ENCODE data around the gene AGRN.
"Not testable (repeated sequence)": the region's sequence is repeated elsewhere in the genome, so short reads cannot be mapped to it uniquely, and the experiment has no call there.

AGRN gene

DNA sequence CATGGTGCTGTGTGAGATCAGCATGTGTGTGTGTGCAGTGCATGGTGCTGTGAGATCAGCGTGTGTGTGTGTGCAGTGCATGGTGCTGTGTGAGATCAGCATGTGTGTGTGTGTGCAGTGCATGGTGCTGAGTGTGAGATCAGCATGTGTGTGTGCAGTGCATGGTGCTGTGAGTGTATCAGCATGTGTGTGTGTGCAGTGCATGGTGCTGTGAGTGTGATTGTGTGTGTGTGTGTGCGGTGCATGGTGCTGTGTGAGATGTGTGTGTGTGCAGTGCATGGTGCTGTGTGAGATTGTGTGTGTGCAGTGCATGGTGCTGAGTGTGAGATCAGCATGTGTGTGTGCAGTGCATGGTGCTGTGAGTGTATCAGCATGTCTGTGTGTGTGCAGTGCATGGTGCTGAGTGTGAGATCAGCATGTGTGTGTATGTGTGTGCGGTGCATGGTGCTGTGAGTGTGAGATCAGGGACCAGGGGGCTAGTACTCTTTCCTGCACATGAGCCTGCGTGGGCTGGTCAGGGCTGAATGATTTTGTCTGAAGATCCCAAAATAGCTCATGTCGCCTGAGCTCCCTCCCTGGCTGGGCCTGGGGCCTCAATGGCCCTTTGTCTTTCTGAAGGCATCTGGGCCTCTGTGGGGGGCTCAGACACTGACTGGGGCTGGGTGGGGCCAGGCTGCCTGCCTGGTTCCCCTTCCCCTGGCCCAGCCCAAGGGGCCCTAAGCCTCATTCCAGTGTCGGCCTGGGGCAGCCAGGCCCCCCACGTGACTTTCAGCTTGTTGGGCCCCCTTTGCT, 11.1 kb downstream of the AGRN start:
- not testable (repeated sequence) for H3K27ac ChIP-seq, H3K4me3 ChIP-seq

DNA sequence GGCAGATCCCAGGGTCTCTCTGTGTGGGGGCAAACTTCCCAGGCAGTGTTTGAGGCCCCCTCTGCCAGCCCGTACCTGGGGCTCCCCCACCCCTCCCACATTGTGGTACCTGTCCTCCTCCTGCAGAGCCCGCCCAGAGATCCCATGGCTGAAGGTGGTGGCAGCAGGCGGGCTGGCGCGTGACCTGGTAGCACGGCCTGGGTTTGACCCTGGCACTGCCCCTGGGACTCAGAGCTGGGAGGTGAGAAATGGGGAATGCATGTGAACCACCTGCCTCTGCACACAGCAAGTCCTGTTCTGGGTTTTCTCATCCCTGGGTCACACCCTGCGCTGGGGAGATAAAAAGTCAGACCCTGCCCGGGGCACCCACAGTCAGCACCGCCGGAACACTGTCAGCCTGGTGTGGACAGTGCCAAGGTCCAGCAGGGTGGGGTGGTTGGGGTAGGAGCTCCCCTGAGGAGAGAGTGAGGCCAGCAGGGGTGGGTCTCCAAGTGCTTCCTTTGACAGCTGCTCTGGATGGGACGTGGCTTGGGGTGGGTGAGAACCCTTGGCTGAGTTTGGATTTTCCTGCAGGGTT, 11.8 kb downstream of the AGRN start:
- no peak overlapping the region for H3K4me3 ChIP-seq
- H3K27ac ChIP-seq = no peak overlapping the region

DNA sequence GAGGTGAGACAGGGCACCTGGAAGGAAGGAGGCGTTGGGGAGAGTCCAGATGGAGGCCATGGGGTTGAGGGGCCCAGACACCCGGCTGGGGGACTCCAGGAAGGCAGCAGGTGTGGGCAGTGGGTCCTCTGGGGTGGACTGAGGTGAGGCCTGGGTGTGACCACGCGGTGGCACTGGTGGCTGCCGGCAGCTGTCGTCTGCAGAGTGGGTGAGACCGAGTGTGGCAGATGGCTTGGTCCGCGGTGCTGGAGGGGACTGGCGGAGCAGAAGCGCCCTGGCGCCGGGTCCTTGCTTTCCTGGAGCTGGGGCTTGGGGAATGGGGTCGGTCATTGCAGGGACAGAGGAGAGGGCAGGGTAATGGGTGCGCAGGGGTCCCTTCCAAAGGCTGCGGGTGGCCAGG, 12.5 kb downstream of the AGRN start:
- Histone ChIP-seq H3K27ac (peak overlapping the region in 1 of 21 experiments; percentile 12), H3K4me3 (peak overlapping the region in 4 of 7 experiments; percentile 6 to 40 (median 27))

GRCh38 chr1:1033009-1033587, 13.2 kb downstream of the AGRN start:
- H3K4me3 ChIP-seq = peak overlapping the region; percentile 6 to 40 (median 32)
- peak overlapping the region in 2 of 21 experiments; percentile 12 to 16 for H3K27ac ChIP-seq

DNA sequence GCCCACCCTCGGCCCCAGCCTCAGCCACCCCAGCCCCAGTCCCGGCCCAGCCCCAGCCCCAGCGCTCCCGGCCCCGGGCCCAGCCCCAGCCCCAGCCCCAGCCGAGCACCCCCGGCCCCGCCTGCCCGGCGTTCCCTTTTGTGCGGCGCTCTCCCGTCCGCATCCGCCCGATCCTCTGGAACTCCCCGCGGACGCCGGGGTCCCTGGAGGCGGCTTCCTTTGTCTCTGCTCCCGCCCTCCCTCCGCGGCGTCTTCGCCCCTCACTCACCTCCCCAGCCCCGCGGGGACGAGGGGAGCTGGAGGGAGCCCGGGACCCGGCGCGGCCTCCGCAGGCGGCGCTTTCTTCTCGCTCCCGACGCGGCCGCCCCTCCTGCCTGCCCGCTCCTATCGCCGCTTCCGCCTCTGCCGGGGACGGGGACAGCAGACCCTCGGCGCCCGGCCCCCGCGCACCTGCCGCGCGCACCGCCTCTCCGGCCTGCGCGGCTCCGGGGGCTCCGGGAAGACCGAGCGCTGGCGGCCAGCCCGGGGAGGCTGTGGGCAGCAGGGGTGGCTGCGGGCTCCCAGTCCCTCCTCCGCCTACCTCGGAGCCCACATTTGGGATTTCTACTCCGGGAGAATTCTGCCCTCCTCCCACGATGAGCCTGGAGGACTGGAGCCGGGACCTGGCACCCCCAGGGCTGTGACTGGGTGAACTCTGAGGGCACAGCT, 14.0 kb downstream of the AGRN start:
- H3K4me3 ChIP-seq = peak overlapping the region in 6 of 7 experiments; percentile 6 to 40 (median 32)
- peak overlapping the region in 1 of 21 experiments; percentile 19 for H3K27ac ChIP-seq

- no peak overlapping the region for H3K27ac ChIP-seq
- H3K4me3 ChIP-seq = peak overlapping the region in 3 of 7 experiments; percentile 33 to 40 (median 36)
Measured at GRCh38 chr1:1034439-1034781, 14.5 kb downstream of the AGRN start.

DNA sequence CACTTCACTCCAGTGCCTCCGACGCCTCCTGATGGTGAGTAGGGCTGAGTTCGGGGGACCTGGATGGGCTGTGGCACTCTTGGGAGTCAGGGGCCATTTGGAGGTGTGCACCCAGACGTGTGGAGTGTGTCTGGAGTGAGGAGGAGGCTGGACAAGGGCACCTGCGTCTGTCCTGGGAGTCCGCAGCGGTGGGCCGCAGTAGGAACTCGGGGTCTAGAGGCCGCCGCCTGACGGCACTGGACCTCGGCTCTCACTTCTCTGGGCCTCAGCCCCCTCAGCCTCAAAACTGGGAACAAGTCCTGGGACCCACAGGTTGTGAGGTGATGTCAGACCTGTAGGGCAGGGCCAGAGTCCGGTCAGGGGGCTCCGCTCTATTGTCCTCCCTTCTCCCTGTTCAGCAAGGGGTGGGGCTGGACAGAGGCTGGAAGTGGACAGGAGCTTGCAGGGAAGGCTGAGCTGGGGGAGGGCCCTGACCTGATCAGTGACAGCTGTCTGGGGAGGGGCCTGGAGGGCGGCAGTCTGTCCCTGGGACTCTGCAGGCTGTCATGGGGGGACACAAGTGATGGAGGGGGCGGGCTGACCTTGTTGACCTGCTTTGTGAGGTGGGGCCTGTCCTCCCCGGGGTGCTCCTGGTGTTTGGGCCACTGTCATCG, 15.5 kb downstream of the AGRN start:
- Histone ChIP-seq H3K4me3 (no peak overlapping the region), H3K27ac (no peak overlapping the region)

DNA sequence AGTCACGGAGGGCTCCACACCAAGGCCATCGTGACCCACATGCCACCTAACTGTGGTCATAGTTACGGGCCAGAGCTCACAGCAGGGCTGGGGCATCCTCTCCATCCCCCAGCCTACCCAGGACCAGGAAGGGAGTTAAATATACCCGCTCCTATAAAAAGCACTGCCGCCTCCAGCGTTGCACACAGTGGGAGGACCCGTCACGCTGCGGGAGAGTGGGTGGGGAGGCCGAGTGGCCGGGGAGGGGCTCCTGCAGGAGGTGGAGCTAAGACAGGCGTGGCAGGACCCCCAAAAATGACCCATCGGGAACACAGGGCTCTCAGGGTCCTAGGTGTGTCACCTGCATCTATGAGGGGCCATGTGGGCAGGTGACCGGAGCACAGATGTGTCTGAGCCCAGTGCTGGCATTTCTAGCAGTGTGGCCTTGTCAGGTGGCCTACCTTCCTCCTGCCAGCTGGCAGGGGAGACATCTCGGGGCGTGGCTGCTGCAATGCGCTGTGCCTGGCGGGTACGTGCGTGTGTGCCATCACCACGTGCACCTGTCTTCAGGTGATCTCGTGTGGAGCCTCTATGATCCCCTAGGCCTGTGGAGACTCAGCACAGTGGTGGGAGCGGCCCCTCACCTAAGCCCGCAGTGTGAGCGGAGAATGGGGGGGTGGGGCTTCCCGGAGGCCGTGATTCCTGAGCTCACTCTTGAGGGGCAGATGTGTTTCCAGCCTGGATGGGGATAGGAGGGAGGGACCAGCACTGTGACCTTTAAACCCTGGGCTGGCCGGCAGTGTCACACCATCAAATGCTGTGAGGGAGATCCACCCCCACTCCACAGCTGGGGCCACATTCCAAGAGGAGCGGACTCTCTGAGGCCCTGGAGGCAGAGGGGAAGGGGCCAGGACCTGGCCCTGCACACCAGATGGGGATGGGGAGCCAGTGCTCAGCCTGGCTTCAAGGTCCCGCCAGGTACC, 17.7 kb downstream of the AGRN start:
- H3K27ac ChIP-seq = no peak overlapping the region

DNA sequence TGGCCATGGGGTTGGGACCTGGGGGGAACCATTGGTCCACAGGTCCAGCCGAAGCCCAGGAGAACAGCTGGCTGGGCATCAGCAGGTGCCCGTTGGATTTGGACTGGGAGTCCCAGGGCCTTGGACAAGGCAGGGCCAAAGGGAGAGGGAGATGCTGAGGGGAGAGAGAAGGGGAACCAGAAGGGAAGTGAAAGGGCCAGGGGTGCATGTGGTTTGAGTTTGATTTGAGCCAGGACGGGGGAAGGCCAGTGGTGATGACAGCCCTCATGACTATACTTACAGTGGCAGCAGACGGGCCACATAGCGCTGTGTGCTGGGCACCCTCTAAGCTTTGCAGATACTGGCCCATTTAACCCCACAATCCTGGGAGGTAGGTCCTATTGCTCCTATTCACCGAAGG, 18.8 kb downstream of the AGRN start:
- no peak overlapping the region for H3K27ac ChIP-seq

More for the DNA sequence above, 17.7 kb downstream of the AGRN start:
- no peak overlapping the region for H3K4me3 ChIP-seq

GRCh38 chr1:1039145-1039910, 19.4 kb downstream of the AGRN start:
- H3K4me3 ChIP-seq = no peak overlapping the region
- no peak overlapping the region for H3K27ac ChIP-seq

More for the DNA sequence above, 18.8 kb downstream of the AGRN start:
- no peak overlapping the region for H3K4me3 ChIP-seq

- Histone ChIP-seq H3K27ac (peak overlapping the region in 5 of 21 experiments; percentile 5 to 56 (median 35)), H3K4me3 (peak overlapping the region; percentile 12 to 38 (median 25))
Measured at GRCh38 chr1:1040004-1040991, 20.4 kb downstream of the AGRN start.

- Histone ChIP-seq H3K27ac (no peak overlapping the region), H3K4me3 (no peak overlapping the region)
Measured at GRCh38 chr1:1041092-1041523, 21.2 kb downstream of the AGRN start.

DNA sequence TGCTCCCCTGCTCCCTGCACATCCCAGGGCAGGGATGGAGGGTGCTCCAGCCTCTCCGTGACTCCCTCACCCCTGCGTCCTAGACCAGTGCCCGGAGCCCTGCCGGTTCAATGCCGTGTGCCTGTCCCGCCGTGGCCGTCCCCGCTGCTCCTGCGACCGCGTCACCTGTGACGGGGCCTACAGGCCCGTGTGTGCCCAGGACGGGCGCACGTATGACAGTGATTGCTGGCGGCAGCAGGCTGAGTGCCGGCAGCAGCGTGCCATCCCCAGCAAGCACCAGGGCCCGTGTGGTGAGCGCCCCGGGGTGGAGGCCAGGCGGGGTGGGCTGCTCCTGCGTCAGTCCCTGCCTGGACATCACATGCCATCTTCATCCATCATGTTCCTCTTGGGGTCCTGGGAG, 22.0 kb downstream of the AGRN start:
- no peak overlapping the region for H3K27ac ChIP-seq
- no peak overlapping the region for H3K4me3 ChIP-seq

DNA sequence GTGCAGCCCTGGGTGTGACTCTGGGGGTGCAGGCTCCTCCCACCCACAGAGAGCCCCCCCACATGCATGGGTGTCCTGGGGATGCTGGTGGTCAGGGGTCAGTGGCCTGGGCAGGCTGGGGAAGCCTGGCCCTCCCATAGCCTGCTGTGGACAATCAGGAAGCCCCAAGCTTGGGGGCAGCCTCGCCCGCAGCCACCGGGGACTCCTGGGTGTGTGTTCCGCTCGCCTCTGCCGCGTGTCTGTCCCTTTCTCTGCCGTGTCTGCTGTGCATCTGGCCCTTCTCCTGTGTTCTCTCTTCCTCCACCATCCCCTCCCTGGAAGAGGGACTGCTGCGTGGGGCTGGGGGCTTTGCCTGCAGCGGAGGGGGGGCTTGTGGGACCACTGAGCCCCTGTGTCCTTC, 22.9 kb downstream of the AGRN start:
- Histone ChIP-seq H3K4me3 (no peak overlapping the region), H3K27ac (no peak overlapping the region)

DNA sequence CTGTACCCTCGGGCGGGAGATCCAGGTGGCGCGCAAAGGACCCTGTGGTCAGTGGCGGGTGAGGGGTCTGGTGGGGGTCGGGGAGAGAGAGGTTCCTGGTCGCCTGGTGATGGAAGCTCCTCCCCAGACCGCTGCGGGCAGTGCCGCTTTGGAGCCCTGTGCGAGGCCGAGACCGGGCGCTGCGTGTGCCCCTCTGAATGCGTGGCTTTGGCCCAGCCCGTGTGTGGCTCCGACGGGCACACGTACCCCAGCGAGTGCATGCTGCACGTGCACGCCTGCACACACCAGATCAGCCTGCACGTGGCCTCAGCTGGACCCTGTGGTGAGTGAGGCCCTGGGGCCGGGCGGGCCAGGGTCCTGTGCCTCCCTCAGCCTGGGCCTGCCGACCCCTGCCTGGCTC, 23.5 kb downstream of the AGRN start:
- H3K27ac ChIP-seq = no peak overlapping the region
- no peak overlapping the region for H3K4me3 ChIP-seq

GRCh38 chr1:1043921-1044320, 24.0 kb downstream of the AGRN start:
- Histone ChIP-seq H3K27ac (no peak overlapping the region), H3K4me3 (no peak overlapping the region)

All from skin epidermis (tissue), 12 donors.